OCI-LY3 (cell line): ENCODE measurements around the gene DRAP1.

Experiments
- H2AFZ ChIP-seq: fragments of 200-600, 300-600 bp; shearing (Covaris generic); 2 replicates; pipeline ENCODE4 v1.6.0; 2014; ENCODE audit warnings: antibody characterized with exemption, low read depth, low read length
- H3K27ac ChIP-seq: fragments of 200-600, 300-600 bp; sonication (generic); 2 replicates; pipeline ENCODE4 v1.5.1; 2014; ENCODE audit warnings: mild to moderate bottlenecking, low read length, moderate library complexity, mixed read lengths
- H3K27me3 ChIP-seq: fragments of 200-600, 300-600 bp; sonication (generic); 2 replicates; pipeline ENCODE4 v1.6.1; 2014; ENCODE audit warnings: low read depth, low read length, mixed read lengths
- H3K36me3 ChIP-seq: fragments of 200-600, 300-600 bp; sonication (generic); replicated peaks from 2 replicates; pipeline ENCODE3; 2014; ENCODE audit warnings: low read depth, low read length, mixed read lengths
- H3K4me1 ChIP-seq: fragments of 300-600, 200-600 bp; sonication (generic); 2 replicates; pipeline ENCODE4 v1.6.1; 2014; ENCODE audit warnings: low read length, mixed read lengths
- H3K4me2 ChIP-seq: fragments of 200-600, 300-600 bp; sonication (generic); 2 replicates; pipeline ENCODE4 v1.6.1; 2014; ENCODE audit warnings: low read length, mixed read lengths
- H3K4me3 ChIP-seq: fragments of 300-600, 200-600 bp; sonication (generic); 2 replicates; pipeline ENCODE4 v1.5.1; 2014; ENCODE audit warnings: antibody characterized with exemption, mild to moderate bottlenecking, low read length, moderate library complexity
- H3K79me2 ChIP-seq: fragments of 300-600, 200-600 bp; shearing (Covaris generic); 2 replicates; pipeline ENCODE4 v1.6.1; 2014; ENCODE audit warnings: mild to moderate bottlenecking, low read length, mixed read lengths
- H3K9ac ChIP-seq: fragments of 300-600, 200-600 bp; shearing (Covaris generic); 2 replicates; pipeline ENCODE4 v1.6.0; 2014; ENCODE audit warnings: mild to moderate bottlenecking, low read length, moderate library complexity
- H3K9me3 ChIP-seq: fragments of 200-600, 300-600 bp; shearing (Covaris generic); 2 replicates; pipeline ENCODE4 v1.6.1; 2014; ENCODE audit warnings: low read length, mixed read lengths; ENCODE audit not compliant: insufficient read depth
- H4K20me1 ChIP-seq: fragments of 200-600, 300-600 bp; sonication (generic); 2 replicates; pipeline ENCODE4 v1.6.1; 2016; ENCODE audit warnings: low read length, mixed read lengths; ENCODE audit not compliant: insufficient read depth
- CTCF ChIP-seq: fragments of 200-600, 300-600 bp; sonication (generic); IDR thresholded peaks from 2 replicates; pipeline ENCODE4 v1.5.1; 2014; ENCODE audit warnings: antibody characterized with exemption, low read length, low read depth
- EZH2phosphoT487 ChIP-seq: fragments of 200-600 bp; shearing (Covaris generic); IDR thresholded peaks from 2 replicates; pipeline ENCODE4 v1.6.1; 2018; ENCODE audit warnings: antibody characterized with exemption, mixed run types, low read depth

The DRAP1 gene

GRCh38 chr11:65967329-65967934, 48.2 kb downstream of the DRAP1 start:
- H3K9me3 ChIP-seq, result no peaks in the 10 kb centered on the region
- no peak overlapping the region for H3K27ac ChIP-seq
- peaks cover 47% of the 10 kb centered on the region for H3K36me3 ChIP-seq
- no peak for TF ChIP-seq EZH2phosphoT487
- no peak for TF ChIP-seq CTCF
- H3K79me2 ChIP-seq, result peaks cover 23% of the 10 kb centered on the region
- peaks cover 8% of the 10 kb centered on the region for H3K4me1 ChIP-seq
- H3K9ac ChIP-seq, result no peak overlapping the region
- 0 out of 2 replicates have a peak, but pooled peaks cover 5% of the 10 kb centered on the region for H4K20me1 ChIP-seq
- no peak overlapping the region for H2AFZ ChIP-seq
- H3K27me3 ChIP-seq, result no peaks in the 10 kb centered on the region
- no peak overlapping the region for H3K4me2 ChIP-seq
- H3K4me3 ChIP-seq, result no peak overlapping the region

GRCh38 chr11:65968600-65969482, 49.6 kb downstream of the DRAP1 start:
- Histone ChIP-seq H3K36me3 (peaks cover 56% of the 10 kb centered on the region), H3K4me2 (no peak overlapping the region), H3K27ac (no peak overlapping the region), H3K4me3 (no peak overlapping the region), H3K4me1 (no peaks in the 10 kb centered on the region), H3K9me3 (no peaks in the 10 kb centered on the region), H3K27me3 (no peaks in the 10 kb centered on the region), H2AFZ (no peak overlapping the region), H4K20me1 (no peaks in the 10 kb centered on the region), H3K9ac (no peak overlapping the region), H3K79me2 (peaks cover 9% of the 10 kb centered on the region)
- no peak for TF ChIP-seq CTCF
- no peak for TF ChIP-seq EZH2phosphoT487
